GM12801 (cell line): ENCODE results near the gene HIVEP3.

Experiments used
- CTCF ChIP-seq: IDR thresholded peaks from one replicate; pipeline ENCODE4 v1.5.1; 2011; ENCODE audit warnings: control low read depth; ENCODE audit not compliant: insufficient read length; ENCODE audit errors: extremely low read depth

HIVEP3 gene

DNA sequence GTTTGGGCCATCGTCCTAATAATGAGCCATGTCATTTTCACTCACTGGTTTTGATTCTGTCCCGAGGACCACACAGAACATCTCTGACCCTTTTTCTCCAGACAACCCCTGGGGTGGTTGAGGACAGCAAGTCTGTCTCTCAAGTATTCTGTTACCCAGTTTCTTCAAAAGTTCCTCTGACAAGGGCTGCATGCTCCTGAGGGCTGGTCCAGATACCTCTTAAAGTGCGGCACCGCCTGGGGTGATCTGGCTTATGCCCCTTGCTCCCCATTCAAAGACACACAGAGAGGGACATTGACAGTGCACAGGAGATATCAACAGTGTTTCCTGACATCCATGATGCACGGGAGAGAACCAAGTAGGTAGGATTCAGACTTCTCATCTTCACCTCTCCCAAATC is 301.4 kb downstream of the HIVEP3 start:
- TF ChIP-seq CTCF = no peak

GRCh38 chr1:41616563-41616962 is 302.2 kb downstream of the HIVEP3 start:
- TF ChIP-seq CTCF = no peak

DNA sequence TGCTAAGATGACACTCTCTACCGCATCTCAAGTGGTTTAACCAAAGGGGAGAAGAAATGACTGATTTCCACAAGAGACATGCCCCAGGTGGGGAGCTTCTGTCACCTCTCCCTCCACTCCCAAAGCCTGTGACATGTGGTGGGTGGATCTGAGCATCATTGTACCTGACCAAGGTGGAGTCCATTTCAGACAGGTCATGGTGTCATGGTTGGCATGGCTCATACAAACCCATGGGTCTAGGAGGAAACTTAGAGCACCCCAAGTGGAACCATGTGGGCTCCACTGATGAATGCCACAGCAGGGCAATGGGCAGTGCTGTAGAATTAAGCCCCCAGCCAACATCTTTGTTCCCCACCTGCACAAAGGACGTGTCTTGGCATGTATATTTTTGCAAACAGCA is 302.7 kb downstream of the HIVEP3 start:
- no peak for TF ChIP-seq CTCF

GRCh38 chr1:41615316-41615715 is 303.4 kb downstream of the HIVEP3 start:
- no peak for TF ChIP-seq CTCF

DNA sequence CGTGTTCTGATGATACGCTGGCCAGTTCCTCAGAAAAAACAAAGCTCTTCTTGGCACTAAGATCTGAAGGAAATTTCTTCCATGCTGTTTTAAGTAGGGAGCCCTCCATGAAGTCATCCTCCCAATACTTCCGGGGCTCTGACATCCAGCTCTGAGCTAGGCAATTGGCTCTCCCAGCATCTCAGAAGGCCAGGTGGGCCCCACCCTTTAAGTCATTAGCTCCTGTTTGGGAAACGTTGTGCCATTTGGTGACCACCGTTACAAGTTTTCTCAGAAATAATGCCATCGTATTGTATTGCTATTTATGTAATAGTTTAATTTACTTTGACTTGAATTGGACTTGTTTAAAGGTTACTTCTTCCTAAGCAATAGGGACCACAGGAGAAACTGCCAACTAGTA is 303.9 kb downstream of the HIVEP3 start:
- no peak for TF ChIP-seq CTCF

DNA sequence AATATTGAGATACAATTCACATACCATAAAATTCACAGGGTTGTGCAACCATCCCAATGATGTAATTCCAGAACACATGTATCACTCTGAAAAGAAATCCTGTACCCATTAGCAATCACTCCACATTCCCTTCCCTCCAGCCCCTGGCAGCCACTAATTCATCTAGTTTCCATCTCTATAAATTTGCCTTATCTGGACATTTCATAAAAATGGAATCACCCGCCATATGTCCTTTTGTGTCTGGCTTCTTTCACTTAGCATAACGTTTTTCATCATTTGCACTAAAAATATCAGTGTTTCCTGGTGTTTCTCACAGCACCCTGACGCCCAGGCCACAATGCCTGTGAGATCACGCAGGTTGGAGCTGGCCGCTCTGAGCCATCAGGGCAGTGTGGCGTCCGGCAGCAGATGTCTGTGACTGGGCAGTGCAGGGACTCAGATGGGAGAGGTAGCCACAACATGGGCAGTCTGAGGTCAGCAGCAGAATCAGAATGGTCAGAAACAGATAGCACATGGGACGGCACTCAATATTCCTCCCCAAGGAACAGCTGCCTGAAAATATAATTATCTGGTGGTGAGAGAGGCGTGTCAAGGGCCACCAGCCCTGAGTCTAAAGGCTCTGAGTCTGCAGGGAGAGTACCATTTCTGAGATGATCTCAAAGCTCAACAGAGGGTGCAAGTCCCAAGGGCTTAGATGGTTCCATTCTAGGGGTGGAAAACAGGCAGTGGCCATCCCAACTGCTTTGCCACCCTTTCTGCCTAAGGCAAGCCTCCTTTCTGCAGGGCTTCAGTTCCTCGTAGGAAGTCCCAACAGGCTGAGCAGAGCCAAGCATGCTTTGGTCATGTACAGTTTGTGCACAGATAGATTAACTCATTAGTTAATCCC is 304.8 kb downstream of the HIVEP3 start:
- TF ChIP-seq CTCF = no peak

DNA sequence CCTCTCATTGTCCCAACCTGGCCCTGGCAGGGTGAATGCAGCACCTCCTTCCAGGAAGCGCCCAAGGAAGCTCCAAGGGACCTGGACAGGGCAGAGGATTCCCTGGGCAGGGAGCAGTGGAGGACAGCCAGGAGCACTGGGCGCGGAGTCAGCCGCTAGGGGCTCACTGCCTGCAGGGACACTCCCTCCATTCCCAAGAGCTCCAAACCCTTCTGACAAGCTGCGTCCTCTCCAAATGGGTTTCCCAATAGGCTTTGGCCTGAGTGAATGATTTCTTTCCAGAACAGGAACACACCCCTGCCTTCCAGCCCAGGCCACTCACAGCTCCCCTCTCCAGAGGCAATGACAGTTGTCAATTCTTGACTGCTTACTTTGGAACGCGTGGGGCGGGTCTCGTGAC is 305.8 kb downstream of the HIVEP3 start:
- TF ChIP-seq CTCF = no peak
